Memory B cell (primary cell): ENCODE measurements around the gene DLEC1.
A peak's percentile ranks its signal among the peaks of the same experiment; 100 is the strongest.
"Not testable (repeated sequence)": the region's sequence is repeated elsewhere in the genome, so short reads cannot be mapped to it uniquely, and the experiment has no call there.

ENCODE experiments used
- ATAC-seq: fragments of 150-1000 bp; cut with Tn5 transposase; 2 replicates; pipeline ENCODE4 v1.10.0; 2021; ENCODE audit warnings: low read depth, mild to moderate bottlenecking, moderate library complexity
- DNase-seq, 2 donors: peaks; one replicate each; pipeline ENCODE4 v3.0.0; 2022; ENCODE audit warnings: low spot score in 2 of 2
- H3K27ac Mint-ChIP-seq: one replicate; pipeline ENCODE4 v1.8.0; 2022; ENCODE audit warnings: mild to moderate bottlenecking, moderate library complexity, mixed read lengths
- H3K27me3 Mint-ChIP-seq: one replicate; pipeline ENCODE4 v1.8.0; 2022; ENCODE audit warnings: mixed read lengths
- H3K36me3 Mint-ChIP-seq: one replicate; pipeline ENCODE4 v1.8.0; 2022; ENCODE audit warnings: mild to moderate bottlenecking, mixed read lengths
- H3K4me1 Mint-ChIP-seq: one replicate; pipeline ENCODE4 v1.8.0; 2022; ENCODE audit warnings: mixed read lengths
- H3K4me3 Mint-ChIP-seq: one replicate; pipeline ENCODE4 v1.8.0; 2022; ENCODE audit warnings: mild to moderate bottlenecking, moderate library complexity, mixed read lengths
- H3K9me3 Mint-ChIP-seq: one replicate; pipeline ENCODE4 v1.8.0; 2022; ENCODE audit warnings: mixed read lengths

Gene DLEC1

GRCh38 chr3:38085311-38085942, 46.4 kb downstream of the DLEC1 start:
- H3K36me3 Mint-ChIP-seq, result peaks cover 6% of the 10 kb centered on the region
- ATAC-seq (peak; percentile 21), DNase-seq (no peak)
- H3K4me1 Mint-ChIP-seq, result no peaks in the 10 kb centered on the region
- H3K27me3 Mint-ChIP-seq, result peaks cover 2% of the 10 kb centered on the region
- H3K27ac Mint-ChIP-seq, result no peak overlapping the region
- no peak overlapping the region for H3K4me3 Mint-ChIP-seq
- H3K9me3 Mint-ChIP-seq, result peaks cover 7% of the 10 kb centered on the region

- no peaks in the 10 kb centered on the region for H3K4me1 Mint-ChIP-seq
- ATAC-seq, result no peak
Measured at GRCh38 chr3:38085943-38086324, 46.9 kb downstream of the DLEC1 start.

GRCh38 chr3:38086496-38086895, 47.5 kb downstream of the DLEC1 start:
- ATAC-seq, result no peak
- Mint-ChIP-seq H3K9me3 (peaks cover 5% of the 10 kb centered on the region), H3K27ac (no peak overlapping the region)

More at GRCh38 chr3:38085943-38086324, 46.9 kb downstream of the DLEC1 start:
- Mint-ChIP-seq H3K9me3 (peaks cover 5% of the 10 kb centered on the region), H3K27ac (no peak overlapping the region), H3K4me3 (no peak overlapping the region), H3K27me3 (no peaks in the 10 kb centered on the region), H3K36me3 (peaks cover 5% of the 10 kb centered on the region)
- DNase-seq, result no peak

GRCh38 chr3:38087278-38087677, 48.3 kb downstream of the DLEC1 start:
- not testable (repeated sequence) for H3K27me3 Mint-ChIP-seq, ATAC-seq, H3K4me3 Mint-ChIP-seq, H3K4me1 Mint-ChIP-seq, H3K36me3 Mint-ChIP-seq, H3K27ac Mint-ChIP-seq, DNase-seq, H3K9me3 Mint-ChIP-seq

More at GRCh38 chr3:38086496-38086895, 47.5 kb downstream of the DLEC1 start:
- DNase-seq, result no peak
- Mint-ChIP-seq H3K27me3 (no peaks in the 10 kb centered on the region), H3K4me1 (peaks cover 3% of the 10 kb centered on the region), H3K4me3 (no peak overlapping the region), H3K36me3 (peaks cover 5% of the 10 kb centered on the region)

- Mint-ChIP-seq H3K9me3 (peaks cover 5% of the 10 kb centered on the region), H3K4me3 (no peak overlapping the region), H3K27me3 (peaks cover 2% of the 10 kb centered on the region), H3K36me3 (peaks cover 5% of the 10 kb centered on the region), H3K27ac (no peak overlapping the region), H3K4me1 (peaks cover 7% of the 10 kb centered on the region)
- DNase-seq (no peak), ATAC-seq (no peak)
Measured at GRCh38 chr3:38088126-38089078, 49.4 kb downstream of the DLEC1 start.

- DNase-seq (no peak), ATAC-seq (no peak)
- Mint-ChIP-seq H3K27ac (no peak overlapping the region), H3K27me3 (peaks cover 2% of the 10 kb centered on the region), H3K4me1 (peaks cover 7% of the 10 kb centered on the region), H3K4me3 (no peak overlapping the region), H3K36me3 (peaks cover 2% of the 10 kb centered on the region), H3K9me3 (peaks cover 2% of the 10 kb centered on the region)
Measured at GRCh38 chr3:38089163-38089562, 50.2 kb downstream of the DLEC1 start.

- Mint-ChIP-seq H3K27me3 (peaks cover 11% of the 10 kb centered on the region), H3K27ac (no peak overlapping the region), H3K4me1 (peaks cover 7% of the 10 kb centered on the region), H3K9me3 (no peaks in the 10 kb centered on the region), H3K36me3 (no peaks in the 10 kb centered on the region), H3K4me3 (no peak overlapping the region)
- DNase-seq, result no peak
- no peak for ATAC-seq
Measured at GRCh38 chr3:38090453-38090852, 51.4 kb downstream of the DLEC1 start.

GRCh38 chr3:38094999-38095398, 56.0 kb downstream of the DLEC1 start:
- peaks cover 16% of the 10 kb centered on the region for H3K27me3 Mint-ChIP-seq
- no peaks in the 10 kb centered on the region for H3K9me3 Mint-ChIP-seq
- no peak for DNase-seq
- no peak overlapping the region for H3K27ac Mint-ChIP-seq
- no peak overlapping the region for H3K4me3 Mint-ChIP-seq
- H3K4me1 Mint-ChIP-seq, result peaks cover 7% of the 10 kb centered on the region
- no peak for ATAC-seq
- no peaks in the 10 kb centered on the region for H3K36me3 Mint-ChIP-seq

GRCh38 chr3:38095669-38096483, 56.9 kb downstream of the DLEC1 start:
- Mint-ChIP-seq H3K27me3 (peaks cover 16% of the 10 kb centered on the region), H3K4me1 (peaks cover 7% of the 10 kb centered on the region), H3K36me3 (no peaks in the 10 kb centered on the region), H3K27ac (no peak overlapping the region), H3K9me3 (no peaks in the 10 kb centered on the region), H3K4me3 (no peak overlapping the region)
- DNase-seq, result no peak
- ATAC-seq, result no peak

- Mint-ChIP-seq H3K27ac (no peak overlapping the region), H3K36me3 (no peaks in the 10 kb centered on the region), H3K27me3 (peaks cover 16% of the 10 kb centered on the region), H3K4me3 (no peak overlapping the region), H3K4me1 (peaks cover 10% of the 10 kb centered on the region), H3K9me3 (no peaks in the 10 kb centered on the region)
- ATAC-seq, result no peak
- DNase-seq, result no peak
Measured at GRCh38 chr3:38097446-38098375, 58.7 kb downstream of the DLEC1 start.

- no peaks in the 10 kb centered on the region for H3K9me3 Mint-ChIP-seq
- H3K4me3 Mint-ChIP-seq, result no peak overlapping the region
- H3K36me3 Mint-ChIP-seq, result no peaks in the 10 kb centered on the region
- no peak for DNase-seq
- H3K27me3 Mint-ChIP-seq, result peaks cover 14% of the 10 kb centered on the region
- H3K27ac Mint-ChIP-seq, result no peak overlapping the region
- ATAC-seq, result no peak
- peaks cover 12% of the 10 kb centered on the region for H3K4me1 Mint-ChIP-seq
Measured at GRCh38 chr3:38098376-38098723, 59.3 kb downstream of the DLEC1 start.

GRCh38 chr3:38099518-38099917, 60.5 kb downstream of the DLEC1 start:
- H3K4me3 Mint-ChIP-seq, result no peak overlapping the region
- H3K27me3 Mint-ChIP-seq, result peaks cover 13% of the 10 kb centered on the region
- no peak overlapping the region for H3K27ac Mint-ChIP-seq
- H3K9me3 Mint-ChIP-seq, result peaks cover 2% of the 10 kb centered on the region
- ATAC-seq (no peak), DNase-seq (no peak)
- H3K4me1 Mint-ChIP-seq, result peaks cover 12% of the 10 kb centered on the region
- peaks cover 2% of the 10 kb centered on the region for H3K36me3 Mint-ChIP-seq

GRCh38 chr3:38100498-38100897, 61.5 kb downstream of the DLEC1 start:
- no peak for ATAC-seq
- H3K4me1 Mint-ChIP-seq, result peaks cover 12% of the 10 kb centered on the region
- H3K27me3 Mint-ChIP-seq, result peaks cover 5% of the 10 kb centered on the region
- H3K36me3 Mint-ChIP-seq, result peaks cover 7% of the 10 kb centered on the region
- no peak for DNase-seq
- no peak overlapping the region for H3K4me3 Mint-ChIP-seq
- no peak overlapping the region for H3K27ac Mint-ChIP-seq
- peaks cover 11% of the 10 kb centered on the region for H3K9me3 Mint-ChIP-seq
